Activated CD4-positive, alpha-beta T cell treated with anti-CD3 and anti-CD28 coated beads, Interleukin-2, amount 50 U/mL, for 24 hours (primary cell): ENCODE measurements around the gene NDST1.

ENCODE experiments used
- DNase-seq, 2 donors: peaks; one replicate each; pipeline ENCODE4 v3.0.0-alpha.2; 2020; ENCODE audit warnings: low read depth in 1 of 2, low spot score in 1 of 2

Gene NDST1

GRCh38 chr5:150583541-150584225 lies 75.8 kb downstream of the NDST1 start:
- DNase-seq = no peak

DNA sequence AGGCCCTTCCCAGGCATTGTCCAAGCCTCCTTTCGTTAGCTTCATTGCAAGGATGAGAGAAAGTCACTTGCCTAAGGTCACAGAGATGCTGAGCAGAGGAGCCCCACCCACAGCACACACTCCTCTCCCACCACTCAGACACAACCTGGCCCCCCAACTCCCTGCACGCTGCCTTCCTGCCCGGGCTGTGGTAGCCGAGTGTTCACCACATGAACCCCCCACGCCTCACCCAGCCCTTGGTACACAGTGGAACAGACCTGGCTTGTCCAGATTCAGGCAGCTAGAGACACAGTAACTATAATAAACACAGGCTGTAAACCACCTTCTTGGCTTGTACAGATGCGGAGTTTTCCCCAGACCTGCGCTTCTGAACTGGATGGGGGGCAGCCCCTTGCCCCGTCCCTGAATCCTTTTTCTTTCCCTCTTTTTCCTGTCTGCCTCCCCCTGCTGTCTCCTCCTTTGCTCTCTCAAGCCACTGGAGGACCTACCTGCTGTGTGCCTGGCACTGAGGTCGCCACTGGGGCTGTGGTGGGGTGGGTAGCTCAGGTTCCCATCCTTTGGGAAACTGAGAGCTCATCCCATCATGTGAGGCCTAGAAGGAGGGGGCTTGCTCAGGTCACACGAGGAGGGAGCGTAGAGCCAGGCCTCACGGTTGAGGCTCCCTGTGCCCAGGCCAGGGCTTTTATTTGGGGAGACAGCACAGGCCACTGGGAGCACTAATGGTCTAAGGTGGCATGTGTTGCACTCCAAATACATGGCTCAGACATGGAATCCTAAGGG lies 76.8 kb downstream of the NDST1 start:
- no peak for DNase-seq

DNA sequence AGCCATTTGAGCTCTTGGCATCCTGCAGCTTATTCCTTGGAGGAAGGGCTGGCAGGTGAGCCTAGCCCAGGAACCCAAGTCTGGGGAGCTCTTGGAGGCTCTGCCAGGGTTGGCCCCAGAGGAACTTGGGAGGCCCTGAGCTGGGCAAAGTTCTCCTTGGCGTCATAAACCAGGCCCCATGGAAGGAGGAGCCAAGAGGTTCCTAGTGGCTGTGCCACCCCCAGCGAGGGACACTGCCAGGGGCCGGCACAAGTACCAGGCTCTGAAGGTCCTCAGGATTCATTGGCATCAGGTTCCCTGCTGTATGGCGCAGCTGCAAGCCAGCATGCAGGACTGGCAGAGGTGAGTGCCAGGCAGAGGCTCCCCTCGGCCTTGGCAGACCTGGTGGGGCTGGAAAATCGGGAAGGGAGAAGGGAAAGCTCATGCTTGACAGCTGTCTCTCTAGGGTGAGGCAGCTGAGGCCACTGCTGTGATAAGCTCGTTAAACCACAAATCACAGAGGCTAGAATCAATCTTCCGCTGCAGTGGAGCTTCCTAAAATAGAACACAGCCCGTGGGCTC lies 77.9 kb downstream of the NDST1 start:
- no peak for DNase-seq

DNA sequence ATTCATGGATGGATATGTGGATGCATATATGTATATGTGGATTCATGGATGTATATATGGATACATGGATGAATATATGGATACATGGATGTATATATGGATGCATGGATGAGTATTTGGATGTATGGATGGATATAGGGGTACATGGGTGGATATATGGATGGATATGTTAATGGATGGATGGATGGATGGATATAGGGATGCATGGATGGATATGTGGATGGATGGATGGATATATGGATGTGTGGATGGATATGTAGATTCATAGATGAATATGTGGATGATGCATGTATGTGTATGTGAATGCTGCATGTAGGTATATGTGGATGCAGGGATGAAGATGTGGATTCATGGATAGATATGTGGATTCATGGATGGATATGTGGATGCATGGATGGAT lies 79.1 kb downstream of the NDST1 start:
- no peak for DNase-seq

GRCh38 chr5:150587856-150588595 lies 80.1 kb downstream of the NDST1 start:
- DNase-seq = no peak

- DNase-seq = no peak
Measured at GRCh38 chr5:150588596-150588890, 80.6 kb downstream of the NDST1 start.

DNA sequence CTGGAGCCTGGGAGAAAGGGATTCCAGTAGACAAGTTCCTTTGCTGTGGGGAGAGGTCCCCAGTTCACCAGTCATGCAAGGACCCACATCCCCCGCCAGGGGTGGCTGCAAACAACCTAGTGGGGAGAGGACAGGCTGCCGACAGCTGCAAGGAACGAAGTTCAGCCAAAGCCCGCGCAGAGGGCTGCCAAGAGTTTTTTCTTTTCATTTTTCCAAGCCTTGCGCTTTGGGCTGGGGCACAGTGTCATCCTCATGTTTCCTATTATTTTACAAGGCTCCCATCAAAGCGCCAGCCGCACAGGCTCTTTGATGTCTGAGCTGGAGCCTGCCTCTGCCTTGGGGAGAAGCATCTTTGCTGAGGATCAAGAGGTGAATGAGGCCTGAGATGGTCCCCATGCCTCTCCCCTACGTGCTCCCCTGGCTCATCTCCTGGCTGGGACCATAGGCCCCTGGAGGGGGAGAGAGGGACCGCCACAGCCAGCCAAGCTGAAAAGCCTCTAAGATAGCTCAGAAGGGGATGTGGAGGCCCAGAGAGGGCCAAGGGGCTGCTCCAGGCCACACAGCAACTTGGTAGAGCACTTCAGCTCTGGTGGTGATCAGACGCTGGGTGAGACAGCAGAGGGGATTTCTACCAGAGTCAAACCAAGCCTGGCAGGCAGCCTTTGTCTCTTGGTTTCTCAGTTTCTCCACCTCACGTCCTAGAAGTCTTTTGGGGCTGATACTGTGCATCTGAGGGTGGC lies 82.1 kb downstream of the NDST1 start:
- DNase-seq = no peak

- no peak for DNase-seq
Measured at GRCh38 chr5:150590979-150591695, 83.2 kb downstream of the NDST1 start.

- DNase-seq = no peak
Measured at GRCh38 chr5:150593593-150593992, 85.7 kb downstream of the NDST1 start.

DNA sequence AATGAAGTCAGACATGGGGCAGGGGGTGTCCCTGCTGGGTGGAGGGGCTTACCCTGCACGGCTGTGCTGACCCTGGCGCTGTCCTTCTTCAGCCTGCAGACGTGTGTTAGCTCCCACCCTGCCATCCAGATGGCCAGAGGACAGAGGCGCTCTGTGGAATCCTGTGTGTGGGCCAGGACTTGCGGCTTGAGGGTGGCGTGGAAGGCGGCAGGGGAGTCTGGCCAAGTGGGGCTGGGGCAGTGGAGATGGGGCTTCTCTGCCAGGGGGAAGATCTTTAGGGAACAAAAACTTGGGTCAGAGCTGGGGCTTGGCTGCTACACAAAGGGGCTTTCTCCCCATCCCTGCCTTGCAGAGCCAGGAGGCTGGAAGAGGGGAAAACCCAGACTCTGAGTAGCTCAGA lies 86.1 kb downstream of the NDST1 start:
- DNase-seq = no peak

DNA sequence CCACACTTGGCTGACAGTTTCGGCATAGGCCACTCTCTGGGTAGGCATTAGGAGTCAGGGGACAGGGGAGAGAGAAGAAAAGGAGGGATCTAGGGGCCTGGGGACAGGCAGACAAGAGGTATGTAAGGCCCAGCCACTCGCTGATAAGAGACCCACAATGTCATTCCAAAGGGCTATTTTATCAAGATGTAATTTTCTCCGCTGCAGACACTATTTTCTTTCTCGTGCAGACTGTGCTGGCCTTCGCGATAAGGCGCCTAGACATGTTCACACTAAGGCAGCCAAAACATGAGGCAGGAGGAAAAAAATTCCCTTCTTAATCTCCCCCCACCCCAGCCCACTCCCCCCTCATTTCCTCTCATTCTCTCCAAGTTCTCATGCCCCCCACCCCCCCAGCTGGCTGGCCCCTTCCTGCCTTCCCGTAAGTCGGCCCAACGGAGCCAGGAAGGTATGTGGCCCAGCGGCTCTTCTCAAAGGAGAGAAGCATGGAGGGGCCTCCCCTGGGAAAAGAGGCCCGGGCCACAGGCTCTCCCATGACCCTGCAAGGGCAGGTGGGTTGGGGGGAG lies 87.6 kb downstream of the NDST1 start:
- DNase-seq = no peak

- DNase-seq = no peak
Measured at GRCh38 chr5:150596313-150596712, 88.4 kb downstream of the NDST1 start.

DNA sequence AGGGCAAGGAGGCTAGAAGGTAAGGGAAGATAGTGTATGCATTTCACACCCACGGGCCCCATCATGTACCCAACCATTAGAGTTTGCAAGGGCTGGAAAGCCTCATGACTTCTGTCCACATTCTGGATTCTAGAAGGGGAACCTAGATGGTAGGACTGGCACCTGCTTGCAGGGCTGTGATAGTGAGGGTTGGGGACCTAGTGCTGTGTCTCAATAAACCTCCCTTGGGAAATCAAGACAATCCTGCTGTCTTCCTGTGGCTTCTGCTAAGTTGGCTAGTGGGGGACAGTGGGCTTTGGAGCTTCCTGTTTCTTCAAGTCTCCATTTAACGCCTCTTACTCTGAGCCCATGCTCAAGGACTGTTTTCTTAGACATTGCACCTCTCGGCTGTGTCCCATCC lies 88.9 kb downstream of the NDST1 start:
- DNase-seq = no peak

DNA sequence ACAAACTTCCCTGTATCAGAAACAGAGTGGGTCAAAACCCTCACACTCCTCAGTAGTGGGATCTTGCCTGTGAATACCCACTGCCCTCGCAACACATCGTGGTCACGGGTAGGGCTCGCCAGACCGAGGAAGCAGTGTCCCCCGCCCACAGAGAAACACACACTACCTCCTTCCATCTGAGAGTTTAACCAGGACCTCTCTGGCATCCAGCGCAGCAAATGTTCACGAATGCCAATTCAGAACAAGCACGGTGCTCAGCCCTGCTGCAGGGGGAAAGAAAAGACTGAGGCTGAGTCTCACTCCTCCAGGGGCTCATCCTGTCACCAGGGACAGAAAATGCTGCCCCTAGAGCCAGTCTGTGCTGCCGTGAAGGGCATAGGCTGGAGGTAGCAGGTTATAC lies 90.1 kb downstream of the NDST1 start:
- no peak for DNase-seq

DNA sequence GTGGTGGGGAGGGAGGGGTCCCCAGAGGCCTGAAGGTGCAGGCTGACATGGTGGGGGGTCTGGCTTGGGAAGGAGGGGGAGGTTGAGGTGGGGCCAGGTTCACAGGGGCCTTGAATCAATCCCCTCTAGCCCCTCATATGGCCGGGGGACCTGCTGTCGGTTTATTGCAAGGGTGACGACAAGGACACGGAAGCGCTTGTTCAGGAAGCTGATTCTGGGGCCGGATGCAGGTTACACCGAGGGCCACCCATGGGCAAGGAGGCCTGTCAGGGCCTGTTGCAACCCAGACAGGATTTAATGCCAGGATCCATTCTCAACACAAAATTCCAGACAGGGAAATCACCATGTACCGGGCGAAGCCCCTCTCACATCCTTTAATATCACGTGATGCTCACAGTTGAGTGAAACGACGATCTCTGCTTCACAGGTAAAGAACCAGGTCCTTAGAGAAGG lies 90.9 kb downstream of the NDST1 start:
- no peak for DNase-seq

GRCh38 chr5:150599281-150599680 lies 91.3 kb downstream of the NDST1 start:
- no peak for DNase-seq

GRCh38 chr5:150599917-150600511 lies 92.1 kb downstream of the NDST1 start:
- no peak for DNase-seq

DNA sequence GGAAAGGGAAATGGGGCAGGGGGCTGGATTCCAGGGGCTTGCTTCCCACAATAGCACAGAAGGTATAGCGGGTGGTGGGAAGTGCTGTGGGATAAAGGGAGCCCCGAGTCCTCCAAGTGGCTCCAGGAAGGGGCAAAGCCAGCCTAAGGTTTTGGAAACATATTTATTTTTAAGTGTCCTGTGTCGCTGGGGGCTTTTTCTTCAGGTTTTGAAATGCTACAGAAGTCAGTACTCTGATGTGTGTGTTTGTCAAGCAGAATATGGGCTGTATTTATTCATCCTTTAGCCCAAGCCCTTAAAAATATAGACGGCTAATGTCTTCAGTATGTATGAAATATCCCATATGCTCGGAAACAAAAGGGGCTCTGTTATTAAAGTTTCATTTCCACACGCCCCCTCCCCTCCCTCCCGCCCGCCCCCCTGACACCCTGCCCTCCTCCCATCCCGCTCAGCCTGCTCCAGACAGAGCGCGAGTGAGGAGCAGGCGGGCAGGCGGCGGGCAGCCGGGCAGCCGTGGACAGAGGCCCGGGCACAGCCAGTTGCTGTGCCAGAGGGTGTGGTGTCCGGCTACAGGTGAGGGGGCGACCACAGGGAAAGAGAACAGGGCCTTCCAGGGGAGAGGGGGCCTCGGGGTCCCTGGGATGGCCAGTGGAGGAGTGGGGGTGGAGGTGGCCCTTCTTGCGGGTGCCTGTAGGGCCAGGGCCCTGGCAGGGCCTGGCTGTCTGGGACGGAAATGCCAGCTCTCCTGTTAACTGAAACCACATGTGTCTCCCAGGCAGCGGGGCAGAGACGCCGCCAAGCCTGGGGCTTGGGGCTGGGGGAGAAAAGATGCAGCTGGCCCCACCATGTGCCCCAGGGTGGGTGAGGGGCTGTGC lies 92.9 kb downstream of the NDST1 start:
- DNase-seq = no peak
